Left colon (tissue), 2 donors: ENCODE measurements around the gene DNASE1L3. TPM values are rescaled to one million over a fixed set of nuclear protein-coding genes. Genes with fewer than 3 reads are reported as not detected.

Experiments used
- ATAC-seq: fragments of 200-7000 bp; cut with Tn5 transposase; one replicate; pipeline ENCODE4 v1.9.1; 2020; ENCODE audit warnings: mild to moderate bottlenecking, moderate library complexity
- DNase-seq, 2 donors: peaks; one replicate each; pipeline ENCODE4 v3.0.0-alpha.2; 2020
- intact Hi-C, 2 donors: fragments of 100-400 bp; cut with DNase I in 1 of 2; cut with micrococcal nuclease in 1 of 2; formaldehyde crosslinking; loops; one replicate each; pipeline versions ENCODE4 v1.11.2 to v1.14.0; 2022; cut with DNase I, micrococcal nuclease
- total RNA-seq, 2 donors: library from RNA; stranded (reverse); fragmentation: NEBNext Ultra II Directional; extraction: Animal tissue kit (Norgen Biotek cat#: 25700); gene quantifications; one replicate each; pipeline ENCODE4 v1.2.1, GENCODE V29; 2021
- donor health status: DM: no; HTN: no; CAD: no.
- donor health status: DM: yes; HTN: yes; CAD: no.

The DNASE1L3 gene
- total RNA-seq, 2 donors from 2014 or later = 1.2 to 8.1 TPM

GRCh38 chr3:58152225-58153015 lies 58.4 kb downstream of the DNASE1L3 start:
- DNase-seq (no peak), ATAC-seq (no peak)
- intact Hi-C loops = no loop called here

- ATAC-seq (no peak), DNase-seq (no peak)
- intact Hi-C loops = no loop called here
Observed at GRCh38 chr3:58151637-58152036, 59.1 kb downstream of the DNASE1L3 start.

- DNase-seq (no peak), ATAC-seq (no peak)
Observed at GRCh38 chr3:58150810-58151199, 60.0 kb downstream of the DNASE1L3 start.

GRCh38 chr3:58150130-58150809 lies 60.5 kb downstream of the DNASE1L3 start:
- DNase-seq = no peak
- ATAC-seq = no peak
- intact Hi-C loops = no loop called here

More at GRCh38 chr3:58150810-58151199, 60.0 kb downstream of the DNASE1L3 start:
- intact Hi-C loops = no loop called here

- no peak for ATAC-seq
- no peak for DNase-seq
- intact Hi-C loops = no loop called here
Observed at GRCh38 chr3:58148049-58148448, 62.7 kb downstream of the DNASE1L3 start.

- ATAC-seq (no peak), DNase-seq (no peak)
- intact Hi-C loops = no loop called here
Observed at GRCh38 chr3:58144478-58145325, 66.1 kb downstream of the DNASE1L3 start.

- peak; percentile 15 for ATAC-seq
- intact Hi-C loops = no loop called here
- DNase-seq = no peak
Observed at GRCh38 chr3:58143417-58144055, 67.2 kb downstream of the DNASE1L3 start.

Other genes with a start within 250 kb of the DNASE1L3 start
- 100 to 1,000 TPM; 410 to 585 TPM for gene FLNB, start 202.6 kb downstream of the DNASE1L3 start, total RNA-seq
- gene ABHD6, start 26.8 kb upstream of the DNASE1L3 start, total RNA-seq = 10 to 100 TPM; 21.9 to 25.0 TPM
- gene RPP14, start 95.3 kb upstream of the DNASE1L3 start, total RNA-seq = 10 to 100 TPM; 19.9 to 21.3 TPM
- 10 to 100 TPM in 1 of 2 donors, 1 to 10 TPM in 1; 8.2 to 13.0 TPM for gene HTD2, start 95.5 kb upstream of the DNASE1L3 start, total RNA-seq
- 10 to 100 TPM; 10.2 to 12.6 TPM for gene PXK, start 121.9 kb upstream of the DNASE1L3 start, total RNA-seq
- gene PDHB, start 222.9 kb upstream of the DNASE1L3 start, total RNA-seq = 10 to 100 TPM; 59.5 to 73.3 TPM